SK-N-SH treated with all-trans-retinoic acid at 6 μM for 48 hours (cell line): Measurements from ENCODE around the gene HPGDS.
"Not testable (repeated sequence)": the region's sequence is repeated elsewhere in the genome, so short reads cannot be mapped to it uniquely, and the experiment has no call there.

Source experiments
- ATAC-seq: fragments of 200-7000 bp; cut with Tn5 transposase; 3 replicates; pipeline ENCODE4 v1.9.1; 2020; ENCODE audit warnings: mild to moderate bottlenecking, moderate library complexity
- ARNTL ChIP-seq: fragments of 450-650 bp; formaldehyde crosslinking; IDR thresholded peaks from 2 replicates; pipeline ENCODE4 v1.5.0; 2020; ENCODE audit warnings: low read depth, mild to moderate bottlenecking, moderate library complexity, borderline replicate concordance
- BACH2 ChIP-seq: fragments of 250-450 bp; sonication (Bioruptor Pico); IDR thresholded peaks from 2 replicates; pipeline ENCODE4 v1.9.0; 2021; ENCODE audit warnings: mild to moderate bottlenecking, borderline replicate concordance
- CREB5 ChIP-seq: fragments of 250-450 bp; sonication (Bioruptor Pico); IDR thresholded peaks from 2 replicates; pipeline ENCODE4 v1.5.1; 2020; ENCODE audit warnings: low read depth, mild to moderate bottlenecking, moderate library complexity
- CSDC2 ChIP-seq: fragments of 250-450 bp; sonication (Bioruptor Pico); IDR thresholded peaks from 2 replicates; pipeline ENCODE4 v1.5.0; 2020; ENCODE audit warnings: mild to moderate bottlenecking, moderate library complexity
- ESRRG ChIP-seq: fragments of 250-450 bp; sonication (Bioruptor Pico); IDR thresholded peaks from 2 replicates; pipeline ENCODE4 v1.6.1; 2021; ENCODE audit warnings: mild to moderate bottlenecking
- GLIS3 ChIP-seq: fragments of 250-450 bp; sonication (Bioruptor Pico); IDR thresholded peaks from 2 replicates; pipeline ENCODE4 v1.5.0; 2020; ENCODE audit warnings: mild to moderate bottlenecking, moderate library complexity
- OSR1 ChIP-seq: fragments of 250-450 bp; sonication (Bioruptor Pico); IDR thresholded peaks from 2 replicates; pipeline ENCODE4 v1.8.0; 2022; ENCODE audit warnings: moderate library complexity, mild to moderate bottlenecking, inconsistent platforms
- POU6F1 ChIP-seq: fragments of 250-450 bp; sonication (Bioruptor Pico); IDR thresholded peaks from 2 replicates; pipeline ENCODE4 v1.8.0; 2021; ENCODE audit warnings: low read depth, mild to moderate bottlenecking, moderate library complexity, borderline replicate concordance
- PPARA ChIP-seq: fragments of 250-450 bp; sonication (Bioruptor Pico); IDR thresholded peaks from 2 replicates; pipeline ENCODE4 v1.5.0; 2020; ENCODE audit warnings: mild to moderate bottlenecking, borderline replicate concordance
- RARB ChIP-seq: fragments of 250-450 bp; sonication (Bioruptor Pico); IDR thresholded peaks from 2 replicates; pipeline ENCODE4 v1.8.0; 2021; ENCODE audit warnings: mild to moderate bottlenecking, moderate library complexity
- SNAI2 ChIP-seq: fragments of 250-450 bp; sonication (Bioruptor Pico); IDR thresholded peaks from 2 replicates; pipeline ENCODE4 v1.5.0; 2020; ENCODE audit warnings: mild to moderate bottlenecking, moderate library complexity
- TCF4 ChIP-seq: fragments of 250-450 bp; sonication (Bioruptor Pico); IDR thresholded peaks from 2 replicates; pipeline ENCODE4 v1.8.0; 2021; ENCODE audit warnings: mild to moderate bottlenecking, moderate library complexity, borderline replicate concordance
- ZC3H10 ChIP-seq: fragments of 250-450 bp; sonication (Bioruptor Pico); IDR thresholded peaks from 2 replicates; pipeline ENCODE4 v1.5.1; 2021; ENCODE audit warnings: mild to moderate bottlenecking, moderate library complexity
- ZFP3 ChIP-seq: fragments of 250-450 bp; sonication (Bioruptor Pico); IDR thresholded peaks from 2 replicates; pipeline ENCODE4 v1.5.0; 2020; ENCODE audit warnings: mild to moderate bottlenecking, moderate library complexity
- ZFP30 ChIP-seq: fragments of 450-650 bp; formaldehyde crosslinking; IDR thresholded peaks from 2 replicates; pipeline ENCODE4 v1.5.0; 2022; ENCODE audit warnings: mild to moderate bottlenecking, moderate library complexity
- ZNF565 ChIP-seq: fragments of 450-650 bp; formaldehyde crosslinking; conservative IDR thresholded peaks from 2 replicates; pipeline ENCODE4 v1.5.0; 2020; ENCODE audit warnings: low read depth, mild to moderate bottlenecking, moderate library complexity
- ZNF70 ChIP-seq: fragments of 450-650 bp; formaldehyde crosslinking; IDR thresholded peaks from 2 replicates; pipeline ENCODE4 v1.5.0; 2020; ENCODE audit warnings: mild to moderate bottlenecking, moderate library complexity
- ZNF8 ChIP-seq: fragments of 450-650 bp; formaldehyde crosslinking; IDR thresholded peaks from 2 replicates; pipeline ENCODE4 v1.5.0; 2020; ENCODE audit warnings: mild to moderate bottlenecking, moderate library complexity
- TF ChIP-seq, protein P1 (sequence below): fragments of 250-450 bp; sonication (Bioruptor Pico); IDR thresholded peaks from 2 replicates; pipeline ENCODE4 v1.8.0; 2020; ENCODE audit warnings: mild to moderate bottlenecking, moderate library complexity, borderline replicate concordance
- TF ChIP-seq, protein P2 (sequence below): fragments of 250-450 bp; sonication (Bioruptor Pico); IDR thresholded peaks from 2 replicates; pipeline ENCODE4 v1.5.0; 2020; ENCODE audit warnings: mild to moderate bottlenecking, moderate library complexity

The HPGDS gene

GRCh38 chr4:94325835-94326234, 16.8 kb downstream of the HPGDS start:
- TF ChIP-seq ESRRG (CRISPR knock-in tag) (no peak), ZNF70 (CRISPR knock-in tag) (no peak), CSDC2 (CRISPR knock-in tag) (no peak), ZC3H10 (CRISPR knock-in tag) (no peak), ZFP3 (CRISPR knock-in tag) (no peak), GLIS3 (CRISPR knock-in tag) (no peak), SNAI2 (CRISPR knock-in tag) (no peak), ARNTL (no peak), TCF4 (CRISPR knock-in tag) (no peak), BACH2 (CRISPR knock-in tag) (no peak), OSR1 (no peak), POU6F1 (CRISPR knock-in tag) (no peak), ZNF565 (CRISPR knock-in tag) (no peak), ZNF8 (CRISPR knock-in tag) (no peak)
- TF ChIP-seq, protein P1, sequence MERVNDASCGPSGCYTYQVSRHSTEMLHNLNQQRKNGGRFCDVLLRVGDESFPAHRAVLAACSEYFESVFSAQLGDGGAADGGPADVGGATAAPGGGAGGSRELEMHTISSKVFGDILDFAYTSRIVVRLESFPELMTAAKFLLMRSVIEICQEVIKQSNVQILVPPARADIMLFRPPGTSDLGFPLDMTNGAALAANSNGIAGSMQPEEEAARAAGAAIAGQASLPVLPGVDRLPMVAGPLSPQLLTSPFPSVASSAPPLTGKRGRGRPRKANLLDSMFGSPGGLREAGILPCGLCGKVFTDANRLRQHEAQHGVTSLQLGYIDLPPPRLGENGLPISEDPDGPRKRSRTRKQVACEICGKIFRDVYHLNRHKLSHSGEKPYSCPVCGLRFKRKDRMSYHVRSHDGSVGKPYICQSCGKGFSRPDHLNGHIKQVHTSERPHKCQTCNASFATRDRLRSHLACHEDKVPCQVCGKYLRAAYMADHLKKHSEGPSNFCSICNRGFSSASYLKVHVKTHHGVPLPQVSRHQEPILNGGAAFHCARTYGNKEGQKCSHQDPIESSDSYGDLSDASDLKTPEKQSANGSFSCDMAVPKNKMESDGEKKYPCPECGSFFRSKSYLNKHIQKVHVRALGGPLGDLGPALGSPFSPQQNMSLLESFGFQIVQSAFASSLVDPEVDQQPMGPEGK = no peak
- TF ChIP-seq, protein P2, sequence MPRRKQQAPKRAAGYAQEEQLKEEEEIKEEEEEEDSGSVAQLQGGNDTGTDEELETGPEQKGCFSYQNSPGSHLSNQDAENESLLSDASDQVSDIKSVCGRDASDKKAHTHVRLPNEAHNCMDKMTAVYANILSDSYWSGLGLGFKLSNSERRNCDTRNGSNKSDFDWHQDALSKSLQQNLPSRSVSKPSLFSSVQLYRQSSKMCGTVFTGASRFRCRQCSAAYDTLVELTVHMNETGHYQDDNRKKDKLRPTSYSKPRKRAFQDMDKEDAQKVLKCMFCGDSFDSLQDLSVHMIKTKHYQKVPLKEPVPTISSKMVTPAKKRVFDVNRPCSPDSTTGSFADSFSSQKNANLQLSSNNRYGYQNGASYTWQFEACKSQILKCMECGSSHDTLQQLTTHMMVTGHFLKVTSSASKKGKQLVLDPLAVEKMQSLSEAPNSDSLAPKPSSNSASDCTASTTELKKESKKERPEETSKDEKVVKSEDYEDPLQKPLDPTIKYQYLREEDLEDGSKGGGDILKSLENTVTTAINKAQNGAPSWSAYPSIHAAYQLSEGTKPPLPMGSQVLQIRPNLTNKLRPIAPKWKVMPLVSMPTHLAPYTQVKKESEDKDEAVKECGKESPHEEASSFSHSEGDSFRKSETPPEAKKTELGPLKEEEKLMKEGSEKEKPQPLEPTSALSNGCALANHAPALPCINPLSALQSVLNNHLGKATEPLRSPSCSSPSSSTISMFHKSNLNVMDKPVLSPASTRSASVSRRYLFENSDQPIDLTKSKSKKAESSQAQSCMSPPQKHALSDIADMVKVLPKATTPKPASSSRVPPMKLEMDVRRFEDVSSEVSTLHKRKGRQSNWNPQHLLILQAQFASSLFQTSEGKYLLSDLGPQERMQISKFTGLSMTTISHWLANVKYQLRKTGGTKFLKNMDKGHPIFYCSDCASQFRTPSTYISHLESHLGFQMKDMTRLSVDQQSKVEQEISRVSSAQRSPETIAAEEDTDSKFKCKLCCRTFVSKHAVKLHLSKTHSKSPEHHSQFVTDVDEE (CRISPR knock-in tag) = no peak
- no peak for ATAC-seq

DNA sequence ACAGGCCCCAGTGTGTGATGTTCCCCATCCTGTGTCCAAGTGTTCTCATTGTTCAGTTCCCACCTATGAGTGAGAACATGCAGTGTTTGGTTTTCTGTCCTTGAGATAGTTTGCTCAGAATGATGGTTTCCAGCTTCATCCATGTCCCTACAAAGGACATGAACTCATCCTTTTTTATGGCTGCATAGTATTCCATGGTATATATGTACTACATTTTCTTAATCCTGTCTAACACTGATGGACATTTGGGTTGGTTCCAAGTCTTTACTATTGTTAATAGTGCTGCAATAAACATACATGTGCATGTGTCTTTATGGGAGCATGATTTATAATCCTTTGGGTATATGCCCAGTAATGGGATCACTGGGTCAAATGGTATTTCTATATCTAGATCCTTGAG, 22.7 kb downstream of the HPGDS start:
- ATAC-seq = not testable (repeated sequence)

DNA sequence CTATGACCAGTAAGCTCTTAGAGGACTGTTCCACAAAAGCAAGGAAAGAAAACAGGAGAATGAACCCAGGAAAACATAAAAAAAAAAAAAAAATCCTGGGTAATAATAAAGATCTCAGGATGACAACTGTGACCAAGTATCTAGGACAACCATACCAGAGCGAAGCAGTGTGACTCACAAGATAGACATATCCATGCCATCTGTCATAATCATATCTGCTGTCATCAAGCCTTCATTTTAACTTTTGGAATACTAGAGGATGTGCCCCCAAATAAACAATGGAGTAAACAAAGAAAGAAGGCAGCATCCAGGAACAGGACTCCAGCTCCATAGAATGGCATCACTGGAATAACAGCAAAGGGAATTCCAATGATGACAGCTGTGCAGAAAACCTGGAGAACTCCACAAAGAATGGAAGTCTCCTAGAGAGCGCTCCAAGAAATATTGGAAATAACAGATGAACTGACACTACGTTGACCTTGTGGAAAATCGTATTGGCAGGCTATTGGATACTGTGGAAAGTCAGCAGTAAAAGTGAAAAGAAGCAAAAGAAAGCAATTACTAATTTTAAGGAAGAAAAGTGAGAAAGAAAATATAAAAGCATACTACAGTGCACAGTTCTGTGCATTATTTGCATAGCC, 35.3 kb downstream of the HPGDS start:
- ATAC-seq = no peak
- no peak for TF ChIP-seq ZNF8 (CRISPR knock-in tag)
- TF ChIP-seq POU6F1 (CRISPR knock-in tag) = no peak
- no peak for TF ChIP-seq CSDC2 (CRISPR knock-in tag)
- no peak for TF ChIP-seq RARB
- TF ChIP-seq ZNF70 (CRISPR knock-in tag) = no peak
- TF ChIP-seq CREB5 = no peak
- TF ChIP-seq ZFP3 (CRISPR knock-in tag) = no peak
- no peak for TF ChIP-seq ZNF565 (CRISPR knock-in tag)
- TF ChIP-seq TCF4 (CRISPR knock-in tag) = no peak
- no peak for TF ChIP-seq ZFP30 (CRISPR knock-in tag)
- TF ChIP-seq ESRRG (CRISPR knock-in tag) = no peak
- no peak for TF ChIP-seq SNAI2 (CRISPR knock-in tag)
- no peak for TF ChIP-seq PPARA
- TF ChIP-seq, protein P2 (CRISPR knock-in tag) = no peak
